Gastrocnemius medialis (tissue), 4 donors: Measurements from ENCODE around the gene RPS8. TPM values are rescaled to one million over a fixed set of nuclear protein-coding genes. Genes with fewer than 3 reads are reported as not detected.

ENCODE experiments used
- ATAC-seq, 2 donors: fragments of 150-250 bp; one replicate each; pipeline ENCODE4 v1.9.1; 2016
- DNase-seq, 2 donors: peaks; one replicate each; pipeline ENCODE4 v3.0.0-alpha.2; 2019
- H3K27ac ChIP-seq, 4 donors: fragments of 200-600 bp; sonication (generic); 1 replicate in 1 of 4; 2 replicates in 3 of 4; pipeline ENCODE4 v1.5.1; 2016 to 2018; ENCODE audit warnings: mild to moderate bottlenecking in 2 of 4, moderate library complexity in 1 of 4
- H3K27me3 ChIP-seq, 3 donors: fragments of 200-600 bp; sonication (generic) in 2 of 3; 1 replicate in 1 of 3; 2 replicates in 2 of 3; pipeline versions ENCODE4 v1.5.1 to v1.6.0; 2016 to 2019; ENCODE audit warnings: mild to moderate bottlenecking in 1 of 3, moderate library complexity in 1 of 3
- H3K36me3 ChIP-seq, 2 donors: fragments of 200-600 bp; sonication (generic) in 1 of 2; one replicate each; pipeline ENCODE4 v1.5.1; 2017 to 2018
- H3K4me1 ChIP-seq, 2 donors: fragments of 200-600 bp; sonication (generic) in 1 of 2; one replicate each; pipeline ENCODE4 v1.5.1; 2016 to 2017; ENCODE audit warnings: mild to moderate bottlenecking in 2 of 2
- H3K4me3 ChIP-seq, 4 donors: fragments of 200-600 bp; sonication (generic) in 3 of 4; 1 replicate in 1 of 4; 2 replicates in 3 of 4; pipeline ENCODE4 v1.5.1; 2016 to 2019; ENCODE audit warnings: mild to moderate bottlenecking in 2 of 4
- H3K9me3 ChIP-seq, 3 donors: fragments of 200-600 bp; sonication (generic) in 2 of 3; 1 replicate in 1 of 3; 2 replicates in 2 of 3; pipeline ENCODE4 v1.5.1; 2016 to 2019
- CTCF ChIP-seq, 5 experiments: fragments of 450-650 bp in 3 of 5; fragments of 200-600 bp in 2 of 5; sonication (generic) in 2 of 5; IDR thresholded peaks in 4 of 5; conservative IDR thresholded peaks in 1 of 5; 1 replicate in 4 of 5; 2 replicates in 1 of 5; pipeline ENCODE4 v1.5.1; 2016 to 2019; ENCODE audit warnings: antibody characterized with exemption in 5 of 5, mild to moderate bottlenecking in 3 of 5, moderate library complexity in 3 of 5
- POLR2A ChIP-seq, 2 donors: fragments of 450-650 bp; IDR thresholded peaks; one replicate each; pipeline ENCODE4 v1.6.1; 2017; ENCODE audit warnings: antibody characterized with exemption in 2 of 2, mild to moderate bottlenecking in 2 of 2, moderate library complexity in 2 of 2
- in situ Hi-C, 4 donors: fragments of 200-750 bp; cut with MboI; loops; one replicate each; pipeline versions ENCODE4 v1.15.0 to v1.8.0; 2017; ENCODE audit warnings: low sequenced_read_pairs in 4 of 4
- intact Hi-C: fragments of 100-400 bp; cut with DNase I; formaldehyde crosslinking; loops from one replicate; pipeline ENCODE4 v1.15.1; 2023; ENCODE audit warnings: low total_unique reads
- total RNA-seq, 4 donors: library from RNA; depleted of rRNA; stranded (reverse); fragments of >200 nt; gene quantifications; one replicate each; pipeline versions ENCODE4 v1.1.0 to v1.2.3, GENCODE V29; 2016

RPS8 gene
- total RNA-seq, 4 donors from 2014 or later = 1,137 to 2,085 (median 1,818) TPM

GRCh38 chr1:44778705-44779576, 3.6 kb downstream of the RPS8 start:
- intact Hi-C loops (loop anchor here (5.0 kb wide), 2 partner anchors 523 to 827 kb away; no protein-coding TSS in a partner anchor), in situ Hi-C loops (loop anchor here in 1 of 4 donors (25.0 kb wide), 2 partner anchors 208 to 733 kb away; partner anchors contain the start of genes CCDC163, EIF2B3, MMACHC and PRDX1)
- DNase-seq (no peak), ATAC-seq (no peak)
- Histone ChIP-seq H3K36me3 (peaks cover 0 to 41% of the 10 kb centered on the region in 2 donors), H3K27me3 (no peaks in the 10 kb centered on the region), H3K27ac (peak overlapping the region in 1 of 4 donors; percentile 9), H3K9me3 (no peaks in the 10 kb centered on the region), H3K4me1 (peaks cover 14% of the 10 kb centered on the region in 2 donors), H3K4me3 (no peak overlapping the region)
- TF ChIP-seq POLR2A (IDR thresholded peaks at IDR 0.05) = no peak
- no peak for TF ChIP-seq CTCF (IDR thresholded peaks at IDR 0.05 in 4 of 5, conservative IDR thresholded peaks at IDR 0.05 in 1 of 5)

DNA sequence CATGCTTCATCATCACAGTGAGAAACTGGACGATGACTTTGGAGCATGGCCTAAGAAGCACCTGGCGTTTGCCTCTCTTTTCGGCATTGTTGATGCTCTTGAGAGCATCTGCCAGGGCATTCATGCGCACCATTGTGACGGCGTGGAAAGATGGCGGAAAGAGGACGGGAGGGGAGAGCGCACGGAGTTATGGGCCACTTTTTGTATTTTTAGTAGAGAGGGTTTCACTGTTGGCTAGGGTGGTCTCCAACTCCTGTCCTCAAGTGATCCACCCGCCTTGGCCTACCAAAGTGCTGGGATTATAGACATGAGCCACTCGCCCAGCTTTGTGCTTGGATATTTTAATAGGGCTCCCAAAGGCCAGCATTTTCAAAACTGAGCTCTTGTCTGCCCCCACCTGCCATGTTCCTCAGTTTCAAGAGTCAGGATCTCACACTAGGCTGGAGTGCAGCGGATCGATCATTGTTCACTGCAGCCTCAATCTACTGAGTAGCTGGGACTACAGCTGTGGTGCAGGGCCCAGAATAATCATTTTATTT, 5.3 kb downstream of the RPS8 start:
- ATAC-seq = no peak
- Histone ChIP-seq H3K4me1 (peaks cover 22 to 27% of the 10 kb centered on the region in 2 donors), H3K36me3 (peaks cover 0 to 41% of the 10 kb centered on the region in 2 donors), H3K9me3 (no peaks in the 10 kb centered on the region), H3K27ac (no peak overlapping the region), H3K27me3 (no peaks in the 10 kb centered on the region), H3K4me3 (no peak overlapping the region)
- no peak for DNase-seq
- intact Hi-C loops (no loop called here), in situ Hi-C loops (loop anchor here in 2 of 4 donors (10.0 to 25.0 kb wide), 3 partner anchors 54 to 732 kb away; partner anchors contain the start of genes CCDC163 (in 1 of the 2), EIF2B3 (in 1 of the 2), MMACHC (in 1 of the 2) and PRDX1 (in 1 of the 2))
- TF ChIP-seq CTCF (IDR thresholded peaks at IDR 0.05 in 4 of 5, conservative IDR thresholded peaks at IDR 0.05 in 1 of 5) = no peak
- no peak for TF ChIP-seq POLR2A (IDR thresholded peaks at IDR 0.05)

DNA sequence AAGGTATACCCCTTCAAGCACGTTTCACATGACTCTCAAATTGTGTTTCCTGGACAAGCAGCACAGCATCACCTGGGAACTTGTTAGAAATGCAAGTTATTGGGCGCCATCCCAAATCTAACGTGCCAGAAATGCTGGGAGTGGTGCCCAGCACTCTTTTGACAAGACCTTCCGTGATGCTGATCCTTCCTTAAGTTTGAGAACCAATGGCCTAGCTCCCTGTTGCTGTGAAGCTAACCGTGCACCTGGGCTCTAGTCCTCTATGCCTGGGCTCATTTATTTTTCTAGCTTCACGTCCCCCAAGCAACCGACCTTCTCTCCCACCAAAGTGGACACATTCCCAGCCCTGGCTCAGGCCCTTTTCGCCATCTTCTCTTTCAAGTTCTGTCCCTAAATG, 8.4 kb downstream of the RPS8 start:
- intact Hi-C loops = no loop called here

More for the DNA sequence above, 8.4 kb downstream of the RPS8 start:
- TF ChIP-seq CTCF (IDR thresholded peaks at IDR 0.05 in 4 of 5, conservative IDR thresholded peaks at IDR 0.05 in 1 of 5) = no peak
- no peak for TF ChIP-seq POLR2A (IDR thresholded peaks at IDR 0.05)
- Histone ChIP-seq H3K4me3 (peak overlapping the region; percentile 48 to 63 (median 56)), H3K36me3 (peaks cover 0 to 18% of the 10 kb centered on the region in 2 donors), H3K9me3 (no peaks in the 10 kb centered on the region), H3K4me1 (peaks cover 19 to 28% of the 10 kb centered on the region in 2 donors), H3K27ac (peak overlapping the region in 1 of 4 donors; percentile 12), H3K27me3 (no peaks in the 10 kb centered on the region)
- in situ Hi-C loops = loop anchor here in 2 of 4 donors (10.0 to 25.0 kb wide), 3 partner anchors 51 to 729 kb away; partner anchors contain the start of genes CCDC163 (in 1 of the 2), EIF2B3 (in 1 of the 2), MMACHC (in 1 of the 2) and PRDX1 (in 1 of the 2)
- ATAC-seq (no peak), DNase-seq (no peak)
